Naive thymus-derived CD4-positive, alpha-beta T cell (primary cell): ENCODE data around the gene TSR3. TPM values are rescaled to one million over a fixed set of nuclear protein-coding genes. Genes with fewer than 3 reads are reported as not detected.

Experiments
- ATAC-seq: fragments of 150-1000 bp; cut with Tn5 transposase; 2 replicates; pipeline ENCODE4 v1.10.0; 2021; ENCODE audit warnings: mild to moderate bottlenecking, moderate library complexity
- CTCF ChIA-PET: fragments of 350-600 bp; sonication (Branson Sonifier 250); formaldehyde crosslinking; loops from one replicate; lab custom pipeline; 2021; ENCODE audit warnings: antibody characterized with exemption; lab: Charles Lee
- POLR2A ChIA-PET: fragments of 350-600 bp; sonication (Branson Sonifier 250); formaldehyde crosslinking; loops from one replicate; lab custom pipeline; 2021; ENCODE audit warnings: antibody characterized with exemption, inconsistent platforms; lab: Charles Lee
- DNase-seq, 9 donors: peaks; one replicate each; pipeline versions ENCODE4 v3.0.0 to v3.0.0-alpha.2; 2020 to 2022; ENCODE audit warnings: mixed read lengths in 1 of 9
- H3K27ac ChIP-seq: one replicate; pipeline ENCODE4 v1.7.0; 2013; ENCODE audit warnings: mild to moderate bottlenecking, low read depth, low read length, moderate library complexity
- H3K27me3 ChIP-seq, 2 donors: one replicate each; pipeline ENCODE4 v1.7.0; 2013; ENCODE audit warnings: low read length in 2 of 2, mild to moderate bottlenecking in 2 of 2, moderate library complexity in 2 of 2; ENCODE audit not compliant: control insufficient read depth in 2 of 2, insufficient read depth in 2 of 2
- H3K36me3 ChIP-seq, 3 experiments: 1 replicate in 2 of 3; 2 replicates in 1 of 3; pipeline ENCODE4 v1.7.0; 2013; ENCODE audit warnings: low read length in 3 of 3, mild to moderate bottlenecking in 3 of 3, moderate library complexity in 1 of 3; ENCODE audit not compliant: insufficient read depth in 3 of 3, control insufficient read depth in 2 of 3
- H3K4me1 ChIP-seq, 2 donors: one replicate each; pipeline ENCODE4 v1.7.0; 2013; ENCODE audit warnings: low read length in 2 of 2, mild to moderate bottlenecking in 2 of 2, moderate library complexity in 1 of 2; ENCODE audit not compliant: control insufficient read depth in 2 of 2, insufficient read depth in 2 of 2
- H3K4me3 ChIP-seq: 2 replicates; pipeline ENCODE4 v1.7.0; 2013; ENCODE audit warnings: mild to moderate bottlenecking, low read length
- H3K9me3 ChIP-seq, 3 experiments: 1 replicate in 2 of 3; 2 replicates in 1 of 3; pipeline ENCODE4 v1.7.0; 2013; ENCODE audit warnings: low read length in 3 of 3; ENCODE audit not compliant: control insufficient read depth in 2 of 3
- H3K27ac Mint-ChIP-seq, 9 donors: one replicate each; pipeline ENCODE4 v1.8.0; 2020 to 2022; ENCODE audit warnings: mixed read lengths in 9 of 9, mild to moderate bottlenecking in 8 of 9, moderate library complexity in 5 of 9, inconsistent platforms in 2 of 9
- H3K27me3 Mint-ChIP-seq, 5 donors: one replicate each; pipeline ENCODE4 v1.8.0; 2021 to 2022; ENCODE audit warnings: mixed read lengths in 5 of 5, mild to moderate bottlenecking in 1 of 5
- H3K36me3 Mint-ChIP-seq, 5 donors: one replicate each; pipeline ENCODE4 v1.8.0; 2020 to 2022; ENCODE audit warnings: mixed read lengths in 5 of 5, mild to moderate bottlenecking in 3 of 5, inconsistent platforms in 1 of 5
- H3K4me1 Mint-ChIP-seq, 7 donors: one replicate each; pipeline ENCODE4 v1.8.0; 2020 to 2022; ENCODE audit warnings: mixed read lengths in 7 of 7, mild to moderate bottlenecking in 3 of 7, inconsistent platforms in 1 of 7
- H3K4me3 Mint-ChIP-seq, 10 donors: one replicate each; pipeline ENCODE4 v1.8.0; 2020 to 2022; ENCODE audit warnings: mild to moderate bottlenecking in 10 of 10, mixed read lengths in 10 of 10, moderate library complexity in 6 of 10, inconsistent platforms in 2 of 10
- H3K9me3 Mint-ChIP-seq, 11 donors: one replicate each; pipeline ENCODE4 v1.8.0; 2020 to 2022; ENCODE audit warnings: mixed read lengths in 11 of 11, mild to moderate bottlenecking in 4 of 11, inconsistent platforms in 1 of 11, moderate library complexity in 1 of 11
- intact Hi-C, 2 donors: fragments of 100-400 bp; cut with micrococcal nuclease; formaldehyde crosslinking; loops; one replicate each; pipeline ENCODE4 v1.15.1; 2023
- polyA plus RNA-seq, 2 donors: library from polyadenylated mRNA; unstranded; fragments of 300-500 nt; fragmentation: Illumina TruSeq; gene quantifications; one replicate each; pipeline ENCODE4 v1.2.3, GENCODE V29; 2021
- total RNA-seq, 6 experiments: library from RNA in 5 of 6; stranded (reverse) in 5 of 6; gene quantifications; 1 replicate in 5 of 6; 2 replicates in 1 of 6; pipeline ENCODE4 v1.2.3 and lab custom pipeline; 2021 to 2026

The TSR3 gene
- total and polyA plus RNA-seq, 7 experiments from 2014 or later = 21.0 to 103 (median 39.8) TPM

GRCh38 chr16:1319041-1319440 lies 32.6 kb downstream of the TSR3 start:
- no peaks in the 10 kb centered on the region for H3K27me3 Mint-ChIP-seq
- ATAC-seq (no peak), DNase-seq (no peak)
- Histone ChIP-seq H3K4me3 (no peak overlapping the region), H3K27me3 (no peaks in the 10 kb centered on the region), H3K36me3 (peaks cover 22 to 98% (median 53%) of the 10 kb centered on the region in 3 experiments), H3K9me3 (no peaks in the 10 kb centered on the region), H3K27ac (no peak overlapping the region), H3K4me1 (no peaks in the 10 kb centered on the region)
- intact Hi-C loops = no loop called here
- H3K9me3 Mint-ChIP-seq = peaks cover 0 to 2% (median 0%) of the 10 kb centered on the region in 11 donors
- ChIA-PET CTCF (no interaction called here), POLR2A (no interaction called here)
- peaks cover 0 to 10% (median 5%) of the 10 kb centered on the region in 7 donors for H3K4me1 Mint-ChIP-seq
- peaks cover 4 to 44% (median 15%) of the 10 kb centered on the region in 5 donors for H3K36me3 Mint-ChIP-seq
- no peak overlapping the region for H3K4me3 Mint-ChIP-seq
- no peak overlapping the region for H3K27ac Mint-ChIP-seq

DNA sequence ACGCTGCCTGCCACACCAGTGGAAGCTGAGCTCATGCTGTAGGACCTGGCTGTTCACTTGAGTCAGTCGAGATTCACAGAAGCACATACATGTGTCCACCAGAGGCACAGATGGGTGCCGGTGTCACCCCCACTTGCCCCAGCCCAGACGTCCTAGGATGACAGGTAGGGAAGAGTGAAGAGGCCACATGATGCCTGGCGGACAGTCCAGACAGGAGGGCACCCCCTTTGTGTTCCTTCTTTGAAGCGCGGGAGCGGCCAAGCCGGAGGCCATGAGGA lies 33.5 kb downstream of the TSR3 start:
- POLR2A ChIA-PET = no interaction called here
- no peak for ATAC-seq
- peaks cover 4 to 38% (median 13%) of the 10 kb centered on the region in 5 donors for H3K36me3 Mint-ChIP-seq

GRCh38 chr16:1317479-1318267 lies 34.0 kb downstream of the TSR3 start:
- ATAC-seq (no peak), DNase-seq (no peak)
- H3K36me3 ChIP-seq = peaks cover 26 to 99% (median 49%) of the 10 kb centered on the region in 3 experiments
- H3K4me3 ChIP-seq = no peak overlapping the region
- CTCF ChIA-PET = no interaction called here
- peaks cover 3 to 5% of the 10 kb centered on the region in 2 donors for H3K4me1 ChIP-seq
- POLR2A ChIA-PET = interaction anchor here (0.7 to 1.7 kb wide), 2 partner anchors 13 to 35 kb away, joined by 4 to 8 read pairs; no protein-coding TSS in a partner anchor
- intact Hi-C loops = no loop called here
- peaks cover 1 to 16% (median 12%) of the 10 kb centered on the region in 7 donors for H3K4me1 Mint-ChIP-seq
- no peak overlapping the region for H3K4me3 Mint-ChIP-seq
- peaks cover 0 to 2% (median 0%) of the 10 kb centered on the region in 11 donors for H3K9me3 Mint-ChIP-seq
- H3K27me3 ChIP-seq = no peaks in the 10 kb centered on the region
- no peaks in the 10 kb centered on the region for H3K27me3 Mint-ChIP-seq
- H3K36me3 Mint-ChIP-seq = peaks cover 4 to 41% (median 13%) of the 10 kb centered on the region in 5 donors
- no peak overlapping the region for H3K27ac ChIP-seq
- no peaks in the 10 kb centered on the region for H3K9me3 ChIP-seq
- H3K27ac Mint-ChIP-seq = no peak overlapping the region

More for the DNA sequence above, 33.5 kb downstream of the TSR3 start:
- H3K9me3 ChIP-seq = no peaks in the 10 kb centered on the region
- no peaks in the 10 kb centered on the region for H3K4me1 ChIP-seq
- Mint-ChIP-seq H3K27ac (peak overlapping the region in 1 of 9 donors; percentile 43), H3K9me3 (peaks cover 0 to 2% (median 0%) of the 10 kb centered on the region in 11 donors), H3K4me1 (peaks cover 0 to 13% (median 7%) of the 10 kb centered on the region in 7 donors), H3K4me3 (no peak overlapping the region), H3K27me3 (no peaks in the 10 kb centered on the region)
- CTCF ChIA-PET = no interaction called here
- H3K27ac ChIP-seq = no peak overlapping the region
- intact Hi-C loops = no loop called here
- DNase-seq = no peak
- H3K27me3 ChIP-seq = no peaks in the 10 kb centered on the region
- H3K4me3 ChIP-seq = no peak overlapping the region
- peaks cover 22 to 97% (median 49%) of the 10 kb centered on the region in 3 experiments for H3K36me3 ChIP-seq

- Mint-ChIP-seq H3K4me3 (no peak overlapping the region), H3K27ac (no peak overlapping the region), H3K36me3 (peaks cover 4 to 42% (median 13%) of the 10 kb centered on the region in 5 donors), H3K4me1 (peaks cover 5 to 27% (median 18%) of the 10 kb centered on the region in 7 donors), H3K27me3 (no peaks in the 10 kb centered on the region), H3K9me3 (peaks cover 0 to 2% (median 0%) of the 10 kb centered on the region in 11 donors)
- H3K27me3 ChIP-seq = no peaks in the 10 kb centered on the region
- ChIA-PET CTCF (interaction anchor here (1.1 kb wide), 1 partner anchor 16 kb away, joined by 5 read pairs; no protein-coding TSS in a partner anchor), POLR2A (interaction anchor here (1.3 to 1.7 kb wide), 2 partner anchors 10 to 11 kb away, joined by 3 to 8 read pairs; no protein-coding TSS in a partner anchor)
- H3K4me3 ChIP-seq = no peak overlapping the region
- no peak overlapping the region for H3K27ac ChIP-seq
- peaks cover 18 to 21% of the 10 kb centered on the region in 2 donors for H3K4me1 ChIP-seq
- intact Hi-C loops = no loop called here
- no peak for DNase-seq
- no peak for ATAC-seq
- peaks cover 27 to 92% (median 49%) of the 10 kb centered on the region in 3 experiments for H3K36me3 ChIP-seq
- no peaks in the 10 kb centered on the region for H3K9me3 ChIP-seq
Measured at GRCh38 chr16:1316033-1316405, 35.7 kb downstream of the TSR3 start.

- H3K9me3 ChIP-seq = no peaks in the 10 kb centered on the region
- H3K4me1 ChIP-seq = peaks cover 21 to 27% of the 10 kb centered on the region in 2 donors
- H3K27ac Mint-ChIP-seq = no peak overlapping the region
- no peak overlapping the region for H3K4me3 ChIP-seq
- DNase-seq (no peak), ATAC-seq (no peak)
- POLR2A ChIA-PET = interaction anchor here (1.3 kb wide), 1 partner anchor 11 kb away, joined by 3 read pairs; no protein-coding TSS in a partner anchor
- no peak overlapping the region for H3K27ac ChIP-seq
- H3K4me1 Mint-ChIP-seq = peaks cover 11 to 34% (median 25%) of the 10 kb centered on the region in 7 donors
- no peak overlapping the region for H3K4me3 Mint-ChIP-seq
- peaks cover 27 to 85% (median 43%) of the 10 kb centered on the region in 3 experiments for H3K36me3 ChIP-seq
- intact Hi-C loops = no loop called here
- no peaks in the 10 kb centered on the region for H3K27me3 ChIP-seq
- peaks cover 0 to 3% (median 0%) of the 10 kb centered on the region in 11 donors for H3K9me3 Mint-ChIP-seq
- CTCF ChIA-PET = interaction anchor here (1.1 kb wide), 1 partner anchor 17 kb away, joined by 5 read pairs; no protein-coding TSS in a partner anchor
- H3K36me3 Mint-ChIP-seq = peaks cover 4 to 43% (median 14%) of the 10 kb centered on the region in 5 donors
- no peaks in the 10 kb centered on the region for H3K27me3 Mint-ChIP-seq
Measured at GRCh38 chr16:1315081-1316032, 36.3 kb downstream of the TSR3 start.

DNA sequence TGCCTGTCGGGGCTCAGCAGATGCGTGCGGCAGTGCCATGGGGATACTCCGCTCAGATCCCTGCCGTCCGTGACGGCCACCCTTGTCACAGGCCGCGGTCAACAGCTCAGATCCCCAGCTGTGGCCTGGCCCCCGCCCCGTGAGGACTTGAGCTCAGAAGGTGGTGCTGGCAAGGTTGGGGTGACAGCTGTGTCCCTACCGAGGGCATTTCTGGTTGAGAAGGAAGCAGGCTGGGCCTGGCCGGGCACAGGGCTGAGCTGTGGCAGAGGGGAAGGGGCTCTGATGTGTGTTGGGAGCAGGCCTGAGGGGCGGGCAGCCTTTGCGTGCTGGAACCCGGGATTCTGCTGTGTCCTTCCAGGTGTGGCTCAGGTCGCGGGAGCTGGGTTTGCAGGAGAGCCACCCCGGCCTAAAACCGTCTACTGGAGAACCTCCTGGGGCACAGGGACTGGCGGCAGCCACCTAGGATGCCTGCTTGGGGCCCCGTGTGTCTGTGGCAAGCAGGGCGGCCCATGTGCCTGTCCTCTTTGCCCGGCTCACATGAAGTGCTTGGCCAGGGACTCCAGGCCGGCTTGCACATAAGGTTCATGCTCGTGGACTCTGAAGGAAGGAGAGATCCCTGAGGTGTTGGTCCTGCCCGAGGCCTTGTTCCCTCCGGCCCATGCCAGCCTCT lies 37.1 kb downstream of the TSR3 start:
- H3K36me3 ChIP-seq = peaks cover 24 to 77% (median 35%) of the 10 kb centered on the region in 3 experiments
- peaks cover 0 to 3% (median 0%) of the 10 kb centered on the region in 11 donors for H3K9me3 Mint-ChIP-seq
- H3K27ac ChIP-seq = no peak overlapping the region
- H3K4me3 Mint-ChIP-seq = peak overlapping the region in 1 of 10 donors; percentile 26
- ATAC-seq = no peak
- H3K4me1 Mint-ChIP-seq = peaks cover 14 to 38% (median 29%) of the 10 kb centered on the region in 7 donors
- peaks cover 21 to 27% of the 10 kb centered on the region in 2 donors for H3K4me1 ChIP-seq
- no peaks in the 10 kb centered on the region for H3K9me3 ChIP-seq
- no peaks in the 10 kb centered on the region for H3K27me3 Mint-ChIP-seq
- ChIA-PET POLR2A (no interaction called here), CTCF (no interaction called here)
- H3K4me3 ChIP-seq = no peak overlapping the region
- no peak for DNase-seq
- H3K36me3 Mint-ChIP-seq = peaks cover 4 to 39% (median 18%) of the 10 kb centered on the region in 5 donors
- H3K27ac Mint-ChIP-seq = peak overlapping the region in 3 of 9 donors; percentile 4 to 55 (median 52)
- H3K27me3 ChIP-seq = no peaks in the 10 kb centered on the region
- intact Hi-C loops = no loop called here
